OCI-LY7 (cell line): ENCODE data around the gene HIVEP3. TPM values are rescaled to one million over a fixed set of nuclear protein-coding genes. Genes with fewer than 3 reads are reported as not detected.

ENCODE experiments used
- BruUV-seq: library from RNA; stranded (reverse); fragments of 400-500 nt; replicated peaks from 2 replicates; lab custom pipeline; 2021; lab: Mats Ljungman, UMichigan
- CTCF ChIA-PET: fragments of 300-600 bp; sonication (Branson Sonifier 250); formaldehyde crosslinking; loops from one replicate; lab custom pipeline; 2022; ENCODE audit warnings: antibody characterized with exemption; ENCODE audit not compliant: unreplicated experiment; lab: Charles Lee
- POLR2A ChIA-PET: fragments of 300-600 bp; sonication (Branson Sonifier 250); formaldehyde crosslinking; loops from one replicate; lab custom pipeline; 2022; ENCODE audit warnings: antibody characterized with exemption; lab: Charles Lee
- DNase-seq: peaks from one replicate; pipeline ENCODE4 v3.0.0-alpha.2; 2015; ENCODE audit warnings: low spot score
- H2AFZ ChIP-seq: fragments of 200-600 bp; sonication (generic), shearing (Covaris generic); 2 replicates; pipeline ENCODE4 v1.6.1; 2014; ENCODE audit warnings: mild to moderate bottlenecking, antibody characterized with exemption, low read length, moderate library complexity
- H3K27ac ChIP-seq: fragments of 200-600 bp; sonication (generic); 2 replicates; pipeline ENCODE4 v1.5.1; 2014; ENCODE audit warnings: mixed run types, low read depth, mild to moderate bottlenecking, moderate library complexity, low read length, inconsistent platforms; ENCODE audit not compliant: poor library complexity, severe bottlenecking
- H3K36me3 ChIP-seq: fragments of 200-600 bp; sonication (generic); 2 replicates; pipeline ENCODE4 v1.6.1; 2014; ENCODE audit warnings: mild to moderate bottlenecking, antibody characterized with exemption, low read length, moderate library complexity, mixed read lengths; ENCODE audit not compliant: insufficient read depth
- H3K4me1 ChIP-seq: fragments of 200-600 bp; sonication (generic); 2 replicates; pipeline ENCODE4 v1.5.1; 2014; ENCODE audit warnings: mild to moderate bottlenecking, low read length; ENCODE audit not compliant: insufficient read depth, poor library complexity, severe bottlenecking
- H3K4me2 ChIP-seq: fragments of 200-600 bp; sonication (generic); 2 replicates; pipeline ENCODE4 v1.6.1; 2014; ENCODE audit warnings: mild to moderate bottlenecking, low read length
- H3K4me3 ChIP-seq: fragments of 200-600 bp; sonication (generic); 2 replicates; pipeline ENCODE4 v1.5.1; 2014; ENCODE audit warnings: mild to moderate bottlenecking, low read depth, low read length; ENCODE audit not compliant: poor library complexity, severe bottlenecking
- H3K79me2 ChIP-seq: fragments of 200-600 bp; sonication (generic); 2 replicates; pipeline ENCODE4 v1.6.1; 2016; ENCODE audit warnings: low read depth, mild to moderate bottlenecking, low read length, moderate library complexity, mixed read lengths; ENCODE audit not compliant: insufficient read depth
- H3K9me2 ChIP-seq: fragments of 200-600 bp; sonication (generic); 2 replicates; pipeline ENCODE4 v1.6.1; 2016; ENCODE audit warnings: mild to moderate bottlenecking, low read length, mixed read lengths; ENCODE audit not compliant: insufficient read depth
- H3K9me3 ChIP-seq: fragments of 200-600 bp; sonication (generic); 2 replicates; pipeline ENCODE4 v1.6.1; 2014; ENCODE audit warnings: mild to moderate bottlenecking, mixed run types, low read length, mixed read lengths
- H4K20me1 ChIP-seq: fragments of 200-600 bp; sonication (generic); 2 replicates; pipeline ENCODE4 v1.6.1; 2014; ENCODE audit warnings: mild to moderate bottlenecking, antibody characterized with exemption, low read length, moderate library complexity, mixed read lengths; ENCODE audit not compliant: insufficient read depth
- EZH2phosphoT487 ChIP-seq: fragments of 200-600 bp; sonication (generic); IDR thresholded peaks from 2 replicates; pipeline ENCODE4 v1.6.1; 2018; ENCODE audit warnings: low read depth, borderline replicate concordance, mild to moderate bottlenecking, mixed run types, antibody characterized with exemption, low read length, moderate library complexity, mixed read lengths
- intact Hi-C: fragments of 100-400 bp; cut with micrococcal nuclease; formaldehyde crosslinking; loops from one replicate; pipeline ENCODE4 v1.10.0; 2022; ENCODE audit not compliant: unreplicated experiment
- total RNA-seq, 2 experiments: library from RNA; depleted of rRNA in 1 of 2; stranded (reverse); fragments of >200 nt in 1 of 2; shearing (Covaris generic) in 1 of 2; gene quantifications; 2 replicates each; pipeline ENCODE4 v1.2.3, GENCODE V29; 2014 to 2022
- TF ChIP-seq, protein P1 (sequence below): fragments of 200-600 bp; sonication (generic); conservative IDR thresholded peaks from 2 replicates; pipeline ENCODE4 v1.5.1; 2014; ENCODE audit warnings: mild to moderate bottlenecking, antibody characterized with exemption, low read length, moderate library complexity, mixed read lengths

Gene HIVEP3
- total RNA-seq, 2 experiments from 2014 or later = 0.53 to 0.60 TPM

DNA sequence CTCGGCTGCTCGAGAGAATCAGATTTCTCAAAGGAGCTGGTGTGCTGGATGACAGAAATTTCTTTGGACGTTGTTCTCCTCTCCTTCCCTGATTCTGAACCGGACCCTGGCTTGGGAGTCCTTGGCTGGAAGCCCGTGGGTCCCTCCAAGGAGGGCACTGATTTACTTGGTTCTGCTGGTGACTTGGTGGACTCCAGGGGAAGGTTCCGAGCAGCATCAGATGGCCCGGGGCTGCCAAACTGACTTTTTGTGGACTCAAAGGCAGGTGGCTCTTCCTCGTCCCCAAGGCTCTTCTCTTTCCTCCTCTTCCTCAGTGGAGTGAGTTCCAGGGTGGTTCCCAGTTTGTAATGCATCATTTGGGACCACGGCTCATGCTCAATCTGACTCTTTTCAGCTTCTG is 336.4 kb downstream of the HIVEP3 start:
- Histone ChIP-seq H3K4me1 (no peaks in the 10 kb centered on the region), H2AFZ (no peak overlapping the region), H3K4me2 (no peak overlapping the region), H3K9me3 (no peaks in the 10 kb centered on the region), H4K20me1 (no peaks in the 10 kb centered on the region), H3K4me3 (no peak overlapping the region), H3K79me2 (no peaks in the 10 kb centered on the region), H3K27ac (no peak overlapping the region), H3K9me2 (no peaks in the 10 kb centered on the region), H3K36me3 (no peaks in the 10 kb centered on the region)
- intact Hi-C loops = no loop called here
- TF ChIP-seq, protein P1, sequence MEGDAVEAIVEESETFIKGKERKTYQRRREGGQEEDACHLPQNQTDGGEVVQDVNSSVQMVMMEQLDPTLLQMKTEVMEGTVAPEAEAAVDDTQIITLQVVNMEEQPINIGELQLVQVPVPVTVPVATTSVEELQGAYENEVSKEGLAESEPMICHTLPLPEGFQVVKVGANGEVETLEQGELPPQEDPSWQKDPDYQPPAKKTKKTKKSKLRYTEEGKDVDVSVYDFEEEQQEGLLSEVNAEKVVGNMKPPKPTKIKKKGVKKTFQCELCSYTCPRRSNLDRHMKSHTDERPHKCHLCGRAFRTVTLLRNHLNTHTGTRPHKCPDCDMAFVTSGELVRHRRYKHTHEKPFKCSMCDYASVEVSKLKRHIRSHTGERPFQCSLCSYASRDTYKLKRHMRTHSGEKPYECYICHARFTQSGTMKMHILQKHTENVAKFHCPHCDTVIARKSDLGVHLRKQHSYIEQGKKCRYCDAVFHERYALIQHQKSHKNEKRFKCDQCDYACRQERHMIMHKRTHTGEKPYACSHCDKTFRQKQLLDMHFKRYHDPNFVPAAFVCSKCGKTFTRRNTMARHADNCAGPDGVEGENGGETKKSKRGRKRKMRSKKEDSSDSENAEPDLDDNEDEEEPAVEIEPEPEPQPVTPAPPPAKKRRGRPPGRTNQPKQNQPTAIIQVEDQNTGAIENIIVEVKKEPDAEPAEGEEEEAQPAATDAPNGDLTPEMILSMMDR = no peak
- TF ChIP-seq EZH2phosphoT487 = no peak
- no peak for DNase-seq
- POLR2A ChIA-PET = no interaction called here
- no TSS peak for BruUV-seq
- CTCF ChIA-PET = no interaction called here

DNA sequence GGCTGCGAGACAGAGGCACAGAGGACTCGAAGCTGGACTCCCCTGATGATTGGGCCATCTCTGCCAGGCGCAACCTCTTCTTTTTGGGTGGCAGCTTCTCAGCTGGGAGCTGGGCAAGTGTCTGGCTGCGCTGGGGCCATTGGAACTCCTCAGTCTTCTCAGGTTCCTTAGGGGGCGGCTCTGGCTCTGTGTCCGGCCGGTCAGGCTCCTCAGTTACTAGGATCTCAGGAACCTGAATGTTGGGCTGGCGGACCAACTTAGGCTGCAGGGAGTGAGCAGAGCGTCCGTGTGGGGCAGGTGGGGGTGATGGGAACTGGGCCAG is 336.8 kb downstream of the HIVEP3 start:
- no peaks in the 10 kb centered on the region for H3K36me3 ChIP-seq
- POLR2A ChIA-PET = no interaction called here
- H3K27ac ChIP-seq = no peak overlapping the region
- no TSS peak for BruUV-seq
- H3K9me2 ChIP-seq = no peaks in the 10 kb centered on the region
- H3K4me2 ChIP-seq = no peak overlapping the region
- no peaks in the 10 kb centered on the region for H3K79me2 ChIP-seq
- H3K4me3 ChIP-seq = no peak overlapping the region
- intact Hi-C loops = no loop called here
- H2AFZ ChIP-seq = no peak overlapping the region
- no peaks in the 10 kb centered on the region for H3K4me1 ChIP-seq
- no peak for DNase-seq
- H3K9me3 ChIP-seq = no peaks in the 10 kb centered on the region
- no peaks in the 10 kb centered on the region for H4K20me1 ChIP-seq
- TF ChIP-seq, protein P1 = no peak
- no peak for TF ChIP-seq EZH2phosphoT487
- CTCF ChIA-PET = no interaction called here

GRCh38 chr1:41581216-41582003 is 337.3 kb downstream of the HIVEP3 start:
- CTCF ChIA-PET = no interaction called here
- intact Hi-C loops = no loop called here
- TF ChIP-seq, protein P1 = no peak
- TF ChIP-seq EZH2phosphoT487 = no peak

More at GRCh38 chr1:41581216-41582003, 337.3 kb downstream of the HIVEP3 start:
- BruUV-seq = no TSS peak
- Histone ChIP-seq H3K9me3 (no peaks in the 10 kb centered on the region), H3K4me3 (no peak overlapping the region), H3K27ac (no peak overlapping the region), H3K36me3 (no peaks in the 10 kb centered on the region), H3K4me2 (no peak overlapping the region), H3K79me2 (no peaks in the 10 kb centered on the region), H4K20me1 (no peaks in the 10 kb centered on the region), H2AFZ (no peak overlapping the region), H3K9me2 (no peaks in the 10 kb centered on the region), H3K4me1 (no peaks in the 10 kb centered on the region)
- POLR2A ChIA-PET = no interaction called here
- no peak for DNase-seq
